HG03097 (cell line): Measurements from ENCODE around the gene SNX25.
"Not testable (repeated sequence)": the region's sequence is repeated elsewhere in the genome, so short reads cannot be mapped to it uniquely, and the experiment has no call there.

ENCODE experiments used
- ATAC-seq: cut with Tn5 transposase; IDR thresholded peaks from one replicate; pipeline ENCODE4 v1.9.1; 2021; ENCODE audit not compliant: unreplicated experiment, low FRiP score

Gene SNX25

GRCh38 chr4:185332575-185333464, 123.4 kb downstream of the SNX25 start:
- peak; percentile 80 for ATAC-seq

GRCh38 chr4:185334326-185334725, 124.9 kb downstream of the SNX25 start:
- ATAC-seq, result no peak

DNA sequence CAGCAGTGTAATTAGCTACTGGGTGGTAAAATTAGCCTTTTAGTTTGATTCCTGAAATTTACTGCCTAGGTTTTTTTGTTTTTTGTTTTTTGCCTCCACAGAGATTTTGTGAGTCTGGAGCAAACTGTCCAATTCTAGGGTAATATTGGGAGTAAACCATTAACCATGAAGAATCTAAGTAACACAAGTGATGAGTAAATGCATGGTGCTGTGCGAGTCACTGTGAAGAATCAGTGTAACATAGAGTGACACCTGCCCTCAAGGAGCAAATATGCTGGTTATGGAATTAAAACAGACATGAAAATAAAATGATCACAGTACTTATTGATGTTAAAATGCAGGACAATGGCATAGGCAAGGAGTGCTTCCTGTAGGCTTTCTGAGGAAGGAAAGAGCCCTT, 126.2 kb downstream of the SNX25 start:
- ATAC-seq, result no peak

GRCh38 chr4:185339941-185340340, 130.5 kb downstream of the SNX25 start:
- no peak for ATAC-seq

DNA sequence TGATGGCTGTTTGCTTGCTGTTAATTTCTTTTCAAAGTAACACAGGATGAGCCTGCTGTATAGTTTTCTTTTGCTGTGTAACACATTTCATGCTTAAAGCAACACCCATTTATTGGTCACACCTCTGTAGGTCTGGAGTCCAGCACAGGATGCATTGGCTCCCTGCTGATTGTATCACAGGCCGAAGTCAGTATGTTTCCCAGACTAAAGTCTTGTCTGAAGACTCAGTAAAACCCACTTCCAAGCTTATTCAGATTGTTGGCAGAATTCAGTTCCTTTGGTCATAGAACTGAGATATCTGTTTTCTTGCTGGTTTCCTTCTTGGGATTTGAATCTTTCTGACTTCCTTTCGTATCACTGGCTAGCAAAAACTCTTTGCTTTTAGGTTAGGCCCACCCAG, 132.0 kb downstream of the SNX25 start:
- ATAC-seq, result no peak

DNA sequence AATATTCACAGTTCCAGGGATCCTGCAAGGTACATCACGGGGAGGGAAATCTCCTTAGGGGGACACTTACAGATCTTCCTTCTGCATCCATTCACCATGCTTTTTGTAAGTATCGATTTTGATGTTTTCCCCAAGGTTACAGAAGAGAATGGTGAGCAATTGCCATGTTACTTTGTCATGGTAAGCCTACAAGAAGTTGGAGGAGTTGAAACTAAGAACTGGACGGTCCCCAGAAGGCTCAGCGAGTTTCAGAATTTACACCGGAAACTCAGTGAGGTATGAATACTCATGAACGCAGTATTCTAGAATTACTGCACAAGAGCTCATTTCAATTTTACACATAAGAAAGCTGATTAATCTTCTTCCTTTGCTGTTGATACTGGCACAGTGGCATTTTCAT, 132.4 kb downstream of the SNX25 start:
- ATAC-seq, result peak; percentile 46

GRCh38 chr4:185343726-185344581, 134.6 kb downstream of the SNX25 start:
- ATAC-seq, result no peak

DNA sequence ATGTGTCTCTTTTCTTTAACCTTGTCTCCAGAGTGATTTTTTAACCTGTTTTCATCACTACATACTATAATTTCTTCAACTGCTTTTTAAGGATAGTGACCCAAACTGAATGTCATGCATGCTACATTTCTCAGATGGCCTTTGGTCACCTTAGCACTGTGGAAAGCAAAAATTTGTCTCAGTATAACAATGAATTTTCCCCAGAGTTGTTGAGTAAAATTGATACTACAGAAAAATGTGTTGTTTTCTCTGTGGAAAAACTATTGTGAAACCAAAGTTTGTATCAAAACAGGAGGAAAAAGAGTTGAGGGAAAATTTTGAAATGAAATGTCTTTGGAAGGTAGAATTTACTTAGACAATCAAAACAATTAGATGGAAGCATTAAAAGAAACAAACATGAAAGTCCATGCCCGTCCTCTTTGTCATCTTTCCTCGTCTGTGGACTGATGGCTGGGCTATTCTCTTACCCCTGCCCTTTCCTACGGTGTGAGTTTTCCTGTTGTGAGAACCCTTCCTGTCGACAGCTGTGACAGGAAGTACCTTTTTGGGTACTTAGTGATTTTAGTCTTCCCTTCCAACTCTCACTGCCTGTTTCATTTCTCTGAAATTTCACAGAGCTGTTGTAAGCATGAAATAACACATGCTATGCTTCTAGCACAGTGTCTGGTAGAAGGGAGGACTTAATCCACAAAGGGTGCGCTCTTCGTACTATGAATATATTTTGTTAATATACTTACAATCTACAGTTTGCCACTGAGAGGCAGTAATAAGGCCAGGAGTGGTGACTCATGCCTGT, 135.5 kb downstream of the SNX25 start:
- peak; percentile 61 for ATAC-seq

- ATAC-seq, result no peak
Measured at GRCh38 chr4:185346975-185347601, 137.7 kb downstream of the SNX25 start.

DNA sequence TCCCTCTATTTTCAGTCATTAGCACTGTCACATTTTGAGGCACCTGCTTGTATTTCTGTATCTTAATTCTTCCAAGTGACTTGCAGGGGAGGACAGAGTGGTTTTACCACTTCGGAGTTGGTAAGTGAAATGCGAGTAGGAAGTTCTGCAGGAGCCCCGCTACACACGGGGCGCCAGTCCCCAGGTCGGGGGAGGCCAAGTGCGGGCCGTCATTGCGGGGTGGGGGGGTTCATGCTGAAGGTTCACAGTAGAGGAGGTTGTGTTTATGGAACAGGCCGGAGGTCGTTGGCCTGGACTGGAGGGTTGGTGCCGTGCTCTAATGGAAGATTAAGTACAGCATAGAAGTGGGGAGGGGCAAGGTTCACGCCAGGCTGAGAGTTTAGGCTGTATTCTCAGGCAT, 142.3 kb downstream of the SNX25 start:
- ATAC-seq, result no peak

GRCh38 chr4:185352202-185352601, 142.8 kb downstream of the SNX25 start:
- no peak for ATAC-seq

DNA sequence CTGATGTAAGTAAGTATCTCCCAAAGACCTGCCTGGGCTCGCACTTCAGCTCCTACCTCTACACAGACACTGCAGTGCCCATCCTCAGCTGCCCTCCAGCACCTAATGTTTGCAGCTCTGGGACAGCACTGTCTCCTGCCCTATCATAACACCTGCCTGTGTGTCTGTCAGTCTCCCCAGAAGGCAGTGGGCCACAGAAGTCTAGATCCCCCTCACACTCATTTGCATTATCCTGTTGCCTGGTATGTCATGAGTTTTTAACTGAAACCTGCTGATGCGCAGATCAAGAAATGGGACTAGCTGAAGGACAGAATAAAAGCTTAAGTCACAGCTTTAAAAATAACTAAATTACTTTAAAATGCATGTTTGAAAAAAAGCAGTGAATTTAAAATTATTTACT, 143.3 kb downstream of the SNX25 start:
- no peak for ATAC-seq

DNA sequence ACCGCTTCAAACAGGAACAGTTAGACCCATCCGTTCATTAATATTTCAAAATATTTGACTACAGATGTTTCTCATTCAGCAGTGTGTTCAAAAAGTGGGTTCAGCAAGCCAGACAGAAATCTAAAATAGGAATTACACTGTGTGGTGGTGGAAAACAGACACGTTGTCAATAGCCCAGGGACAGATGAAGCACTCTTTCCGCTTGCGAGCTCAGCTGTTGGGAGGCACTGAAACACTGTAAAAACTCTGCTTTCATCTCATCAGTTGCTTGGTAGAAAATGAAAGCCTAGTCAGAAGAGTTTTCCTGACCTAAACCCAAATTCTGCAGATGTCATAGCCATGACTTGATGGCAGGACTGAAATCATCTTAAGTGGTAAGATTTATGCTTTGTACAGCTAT, 147.8 kb downstream of the SNX25 start:
- no peak for ATAC-seq

- ATAC-seq, result no peak
Measured at GRCh38 chr4:185357733-185358440, 148.5 kb downstream of the SNX25 start.

- no peak for ATAC-seq
Measured at GRCh38 chr4:185358514-185358913, 149.1 kb downstream of the SNX25 start.

DNA sequence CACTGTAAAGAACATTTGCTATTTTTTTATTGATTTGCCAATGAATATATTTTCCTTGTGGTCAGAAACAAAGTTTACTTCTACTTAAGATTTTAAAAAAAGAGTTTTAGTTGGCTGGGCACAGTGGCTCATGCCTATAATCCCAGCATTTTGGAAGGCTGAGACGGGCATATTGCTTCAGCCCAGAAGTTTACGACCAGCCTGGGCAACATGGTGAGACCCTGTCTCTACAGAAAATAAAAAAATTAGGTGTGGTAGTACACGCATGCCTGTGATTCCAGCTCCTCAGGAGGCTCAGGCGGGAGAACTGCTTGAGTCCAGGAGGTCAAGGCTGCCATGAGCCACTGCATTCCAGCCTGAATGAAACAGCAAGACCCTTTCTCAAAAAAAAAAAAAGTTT, 149.6 kb downstream of the SNX25 start:
- no peak for ATAC-seq

DNA sequence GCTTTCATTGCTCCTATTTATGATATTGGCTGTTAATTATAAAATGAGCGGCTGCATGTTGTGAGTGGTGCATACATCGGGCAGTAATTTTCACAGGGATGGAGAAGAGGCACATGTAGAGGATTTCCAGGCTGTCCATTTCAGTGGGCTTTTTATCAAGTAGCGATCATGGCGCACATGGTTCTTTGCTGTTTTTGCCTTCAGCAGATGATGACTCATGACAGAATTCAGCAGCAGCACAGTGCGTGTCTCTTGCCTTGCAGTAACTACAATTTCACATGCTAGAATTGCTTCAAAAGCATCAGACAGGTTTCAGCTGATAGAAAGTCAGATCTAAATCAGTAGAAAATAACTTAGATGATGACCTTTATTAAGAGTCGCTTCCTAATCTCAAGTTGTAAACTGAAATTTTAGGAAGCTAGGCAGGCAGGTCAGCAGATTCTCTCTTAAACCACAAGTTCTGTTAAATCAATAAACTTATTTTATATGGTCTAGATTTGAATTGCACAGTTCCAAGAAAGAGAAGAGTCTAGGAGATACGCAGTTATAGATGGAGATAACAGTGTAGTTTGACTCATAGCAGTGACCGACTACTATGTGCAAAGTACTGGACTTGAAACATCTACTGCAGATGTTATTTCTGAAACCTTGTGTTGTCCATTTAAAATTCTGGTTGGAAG, 150.5 kb downstream of the SNX25 start:
- ATAC-seq, result no peak

DNA sequence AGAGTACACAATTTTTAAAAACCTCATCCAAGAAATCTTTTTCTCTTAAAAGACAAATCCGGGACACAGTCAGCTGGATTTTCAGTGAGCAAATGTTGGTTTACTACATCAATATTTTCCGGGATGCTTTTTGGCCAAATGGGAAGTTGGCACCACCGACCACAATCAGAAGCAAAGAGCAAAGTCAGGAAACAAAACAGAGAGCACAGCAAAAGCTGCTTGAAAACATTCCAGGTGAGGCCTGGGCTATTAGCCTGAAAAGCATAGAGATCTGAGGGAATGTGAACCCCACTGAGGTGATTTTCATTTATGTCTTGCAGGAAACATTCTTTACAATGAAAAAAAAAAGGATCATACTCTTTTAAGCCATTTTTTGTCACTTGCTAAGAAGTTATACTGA, 152.5 kb downstream of the SNX25 start:
- no peak for ATAC-seq

GRCh38 chr4:185362570-185362969, 153.2 kb downstream of the SNX25 start:
- ATAC-seq, result not testable (repeated sequence)
